Lung (tissue), 12 donors: Measurements from ENCODE around the gene SRSF9. TPM values are rescaled to one million over a fixed set of nuclear protein-coding genes. Genes with fewer than 3 reads are reported as not detected.

ENCODE experiments used
- ATAC-seq: fragments of 200-7000 bp; cut with Tn5 transposase; one replicate; pipeline ENCODE4 v1.9.1; 2020; ENCODE audit warnings: moderate number of reproducible peaks; ENCODE audit not compliant: insufficient read depth, low FRiP score
- DNase-seq, 3 donors: peaks; one replicate each; pipeline ENCODE4 v3.0.0-alpha.2; 2013 to 2017
- H3K27ac ChIP-seq, 2 donors: one replicate each; pipeline ENCODE4 v1.5.1; 2013; ENCODE audit warnings: mild to moderate bottlenecking in 2 of 2, moderate library complexity in 2 of 2, control low read depth in 1 of 2, inconsistent platforms in 1 of 2, low read depth in 1 of 2, low read length in 1 of 2
- H3K27me3 ChIP-seq, 3 donors: one replicate each; pipeline ENCODE4 v1.5.1; 2013; ENCODE audit warnings: low read length in 2 of 3; ENCODE audit not compliant: control insufficient read depth in 3 of 3, insufficient read depth in 3 of 3
- H3K36me3 ChIP-seq, 4 donors: one replicate each; pipeline ENCODE4 v1.5.1; 2013; ENCODE audit warnings: low read length in 4 of 4, mild to moderate bottlenecking in 1 of 4, moderate library complexity in 1 of 4; ENCODE audit not compliant: control insufficient read depth in 4 of 4, insufficient read depth in 4 of 4
- H3K4me1 ChIP-seq, 5 donors: one replicate each; pipeline ENCODE4 v1.5.1; 2013; ENCODE audit warnings: low read length in 5 of 5, mild to moderate bottlenecking in 2 of 5, moderate library complexity in 1 of 5; ENCODE audit not compliant: control insufficient read depth in 5 of 5, insufficient read depth in 5 of 5
- H3K4me3 ChIP-seq: one replicate; pipeline ENCODE4 v1.5.1; 2013; ENCODE audit warnings: mild to moderate bottlenecking, control low read depth, moderate library complexity
- H3K9ac ChIP-seq, 2 donors: one replicate each; pipeline ENCODE4 v1.5.1; 2013; ENCODE audit warnings: low read length in 2 of 2, control low read depth in 1 of 2; ENCODE audit not compliant: insufficient read depth in 1 of 2
- H3K9me3 ChIP-seq, 4 donors: one replicate each; pipeline ENCODE4 v1.5.1; 2013; ENCODE audit warnings: low read length in 3 of 4, mild to moderate bottlenecking in 1 of 4, moderate library complexity in 1 of 4; ENCODE audit not compliant: control insufficient read depth in 4 of 4, insufficient read depth in 3 of 4
- CTCF ChIP-seq: IDR thresholded peaks from 2 replicates; pipeline ENCODE4 v1.5.1; 2012; ENCODE audit warnings: mild to moderate bottlenecking; ENCODE audit errors: control extremely low read depth, extremely low read depth
- WGBS, 2 donors: extraction: QIAGEN DNeasy Blood & Tissue Kit; methylation state at CpG; one replicate each; pipeline ENCODE4 v1.1.7; 2013; 5-methylcytosine and 5-hydroxymethylcytosine counted together
- polyA plus RNA-seq, 2 donors: library from polyadenylated mRNA; stranded (reverse); fragments of 200-250 nt; gene quantifications; one replicate each; pipeline ENCODE4 v1.2.1, GENCODE V29; 2013
- total RNA-seq, 2 donors: library from RNA; depleted of rRNA in 1 of 2; stranded (reverse); fragments of >200 nt in 1 of 2; gene quantifications; one replicate each; pipeline ENCODE4 v1.2.1, GENCODE V29; 2014 to 2021
- donor health status: control.
- donor health status: control.
- donor health status: Bipolar disorder and iron deficiency.
- donor health status: healthy.
- donor health status: DM: yes; HTN: yes; CAD: no.

The SRSF9 gene
- total and polyA plus RNA-seq, 4 donors: 76.6 to 128 (median 113) TPM

GRCh38 chr12:120495731-120496412, 26.3 kb upstream of the SRSF9 start, which contains the start of gene DYNLL1:
TSS of gene DYNLL1 (plus strand) at chr12:120496113. CDS start at chr12:120496422, 309 bp downstream.
- peak; percentile 98 for ATAC-seq
- Histone ChIP-seq H3K9ac (peak within 1 kb of the TSS; percentile 56 to 73), H3K36me3 (peaks cover 3 to 28% (median 18%) of the 10 kb centered on the region in 4 donors), H3K27ac (peak within 1 kb of the TSS; percentile 71 to 92), H3K27me3 (no peaks in the 10 kb centered on the region), H3K4me3 (peak within 1 kb of the TSS; percentile 89), H3K9me3 (no peaks in the 10 kb centered on the region), H3K4me1 (peaks cover 0 to 28% (median 12%) of the 10 kb centered on the region in 5 donors)
- no peak for TF ChIP-seq CTCF
- 1% methylated on average over 50 to 53 of the region's 53 CpGs for WGBS, 2 donors
- peak; percentile 97 to 98 (median 97) for DNase-seq

- Histone ChIP-seq H3K27ac (peak overlapping the region in 1 of 2 donors; percentile 42), H3K4me1 (peaks cover 0 to 24% (median 12%) of the 10 kb centered on the region in 5 donors), H3K4me3 (peak overlapping the region; percentile 64), H3K9ac (peak overlapping the region; percentile 54 to 73), H3K36me3 (peaks cover 2 to 23% (median 14%) of the 10 kb centered on the region in 4 donors), H3K9me3 (no peaks in the 10 kb centered on the region), H3K27me3 (no peaks in the 10 kb centered on the region)
- TF ChIP-seq CTCF: no peak
- no peak for ATAC-seq
- WGBS, 2 donors: 25 to 30% methylated on average over 17 of the region's 17 CpGs
- DNase-seq: peak in 2 of 3 donors; percentile 19 to 43
Observed at GRCh38 chr12:120495186-120495730, 25.7 kb upstream of the SRSF9 start.

- ATAC-seq (no peak), DNase-seq (no peak)
- TF ChIP-seq CTCF: no peak
- no peak overlapping the region for H3K9ac ChIP-seq
- H3K9me3 ChIP-seq: no peaks in the 10 kb centered on the region
- H3K36me3 ChIP-seq: peaks cover 0 to 9% (median 5%) of the 10 kb centered on the region in 4 donors
- H3K27ac ChIP-seq: no peak overlapping the region
- no peak overlapping the region for H3K4me3 ChIP-seq
- H3K27me3 ChIP-seq: no peaks in the 10 kb centered on the region
- WGBS, 2 donors: 94 to 95% methylated on average over 2 of the region's 2 CpGs
- H3K4me1 ChIP-seq: peaks cover 0 to 9% (median 5%) of the 10 kb centered on the region in 5 donors
Observed at GRCh38 chr12:120490833-120491512, 21.4 kb upstream of the SRSF9 start.
